ENCODE measurements around the gene RMDN2.

DNA sequence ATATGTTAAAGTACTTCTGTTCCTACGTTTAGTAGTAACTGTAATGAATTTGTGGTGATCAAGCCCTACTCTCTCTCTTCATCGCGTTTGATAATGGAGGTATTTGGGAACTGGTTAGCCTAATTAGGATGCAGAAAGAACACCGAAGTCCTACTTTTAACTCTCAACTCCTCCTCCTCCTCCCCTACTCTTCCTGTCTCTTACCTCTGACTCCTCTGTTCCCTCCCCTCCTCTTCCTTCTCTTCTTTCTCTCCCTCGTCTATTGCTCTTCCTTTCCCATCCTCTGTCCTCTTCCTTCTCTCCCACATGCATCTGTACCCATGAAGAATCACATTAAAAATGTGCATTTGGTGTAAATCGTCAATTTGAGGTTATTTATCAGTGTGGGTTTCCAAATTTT is 57.8 kb downstream of the RMDN2 start:
- TF ChIP-seq, protein P1, sequence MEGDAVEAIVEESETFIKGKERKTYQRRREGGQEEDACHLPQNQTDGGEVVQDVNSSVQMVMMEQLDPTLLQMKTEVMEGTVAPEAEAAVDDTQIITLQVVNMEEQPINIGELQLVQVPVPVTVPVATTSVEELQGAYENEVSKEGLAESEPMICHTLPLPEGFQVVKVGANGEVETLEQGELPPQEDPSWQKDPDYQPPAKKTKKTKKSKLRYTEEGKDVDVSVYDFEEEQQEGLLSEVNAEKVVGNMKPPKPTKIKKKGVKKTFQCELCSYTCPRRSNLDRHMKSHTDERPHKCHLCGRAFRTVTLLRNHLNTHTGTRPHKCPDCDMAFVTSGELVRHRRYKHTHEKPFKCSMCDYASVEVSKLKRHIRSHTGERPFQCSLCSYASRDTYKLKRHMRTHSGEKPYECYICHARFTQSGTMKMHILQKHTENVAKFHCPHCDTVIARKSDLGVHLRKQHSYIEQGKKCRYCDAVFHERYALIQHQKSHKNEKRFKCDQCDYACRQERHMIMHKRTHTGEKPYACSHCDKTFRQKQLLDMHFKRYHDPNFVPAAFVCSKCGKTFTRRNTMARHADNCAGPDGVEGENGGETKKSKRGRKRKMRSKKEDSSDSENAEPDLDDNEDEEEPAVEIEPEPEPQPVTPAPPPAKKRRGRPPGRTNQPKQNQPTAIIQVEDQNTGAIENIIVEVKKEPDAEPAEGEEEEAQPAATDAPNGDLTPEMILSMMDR (IDR thresholded peaks at IDR 0.05): no peak
- TF ChIP-seq POLR2A (IDR thresholded peaks at IDR 0.05): no peak

Measured in thyroid gland (tissue), 4 donors.